Lung (tissue), 12 donors: ENCODE data around the gene RBFOX1. TPM values are rescaled to one million over a fixed set of nuclear protein-coding genes. Genes with fewer than 3 reads are reported as not detected.

Source experiments
- ATAC-seq: fragments of 200-7000 bp; cut with Tn5 transposase; one replicate; pipeline ENCODE4 v1.9.1; 2020; ENCODE audit warnings: moderate number of reproducible peaks; ENCODE audit not compliant: insufficient read depth, low FRiP score
- DNase-seq, 3 donors: peaks; one replicate each; pipeline ENCODE4 v3.0.0-alpha.2; 2013 to 2017
- H3K27ac ChIP-seq, 2 donors: one replicate each; pipeline ENCODE4 v1.5.1; 2013; ENCODE audit warnings: mild to moderate bottlenecking in 2 of 2, moderate library complexity in 2 of 2, control low read depth in 1 of 2, inconsistent platforms in 1 of 2, low read depth in 1 of 2, low read length in 1 of 2
- H3K27me3 ChIP-seq, 3 donors: one replicate each; pipeline ENCODE4 v1.5.1; 2013; ENCODE audit warnings: low read length in 2 of 3; ENCODE audit not compliant: control insufficient read depth in 3 of 3, insufficient read depth in 3 of 3
- H3K36me3 ChIP-seq, 4 donors: one replicate each; pipeline ENCODE4 v1.5.1; 2013; ENCODE audit warnings: low read length in 4 of 4, mild to moderate bottlenecking in 1 of 4, moderate library complexity in 1 of 4; ENCODE audit not compliant: control insufficient read depth in 4 of 4, insufficient read depth in 4 of 4
- H3K4me1 ChIP-seq, 5 donors: one replicate each; pipeline ENCODE4 v1.5.1; 2013; ENCODE audit warnings: low read length in 5 of 5, mild to moderate bottlenecking in 2 of 5, moderate library complexity in 1 of 5; ENCODE audit not compliant: control insufficient read depth in 5 of 5, insufficient read depth in 5 of 5
- H3K4me3 ChIP-seq: one replicate; pipeline ENCODE4 v1.5.1; 2013; ENCODE audit warnings: mild to moderate bottlenecking, control low read depth, moderate library complexity
- H3K9ac ChIP-seq, 2 donors: one replicate each; pipeline ENCODE4 v1.5.1; 2013; ENCODE audit warnings: low read length in 2 of 2, control low read depth in 1 of 2; ENCODE audit not compliant: insufficient read depth in 1 of 2
- H3K9me3 ChIP-seq, 4 donors: one replicate each; pipeline ENCODE4 v1.5.1; 2013; ENCODE audit warnings: low read length in 3 of 4, mild to moderate bottlenecking in 1 of 4, moderate library complexity in 1 of 4; ENCODE audit not compliant: control insufficient read depth in 4 of 4, insufficient read depth in 3 of 4
- CTCF ChIP-seq: IDR thresholded peaks from 2 replicates; pipeline ENCODE4 v1.5.1; 2012; ENCODE audit warnings: mild to moderate bottlenecking; ENCODE audit errors: control extremely low read depth, extremely low read depth
- WGBS, 2 donors: extraction: QIAGEN DNeasy Blood & Tissue Kit; methylation state at CpG; one replicate each; pipeline ENCODE4 v1.1.7; 2013; 5-methylcytosine and 5-hydroxymethylcytosine counted together
- polyA plus RNA-seq, 2 donors: library from polyadenylated mRNA; stranded (reverse); fragments of 200-250 nt; gene quantifications; one replicate each; pipeline ENCODE4 v1.2.1, GENCODE V29; 2013
- total RNA-seq, 2 donors: library from RNA; depleted of rRNA in 1 of 2; stranded (reverse); fragments of >200 nt in 1 of 2; gene quantifications; one replicate each; pipeline ENCODE4 v1.2.1, GENCODE V29; 2014 to 2021
- donor health status: control.
- donor health status: control.
- donor health status: Bipolar disorder and iron deficiency.
- donor health status: healthy.
- donor health status: DM: yes; HTN: yes; CAD: no.

RBFOX1 gene
- total and polyA plus RNA-seq, 4 donors: 0.55 to 3.0 TPM; not detected in 2

DNA sequence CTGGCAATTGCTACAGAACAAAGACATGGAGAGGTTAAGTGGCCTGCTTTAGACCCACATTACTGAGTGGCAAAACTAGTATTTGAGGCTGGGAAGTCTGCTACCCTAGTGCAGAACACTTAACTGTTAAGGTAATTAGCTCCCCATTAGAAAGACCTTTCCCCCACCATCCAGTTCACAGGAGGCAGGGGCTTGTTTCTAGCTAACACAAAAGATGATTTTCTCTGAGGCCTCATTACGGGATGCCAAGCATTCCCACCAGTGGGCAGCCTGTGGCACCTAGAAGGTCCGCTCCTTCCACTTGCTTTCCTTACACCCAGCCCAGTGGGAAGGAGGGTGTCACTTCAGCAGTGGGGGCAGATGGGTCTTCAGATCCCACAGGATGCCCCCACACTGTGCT lies 99.1 kb downstream of the RBFOX1 start:
- H3K36me3 ChIP-seq: no peaks in the 10 kb centered on the region
- H3K9me3 ChIP-seq: no peaks in the 10 kb centered on the region
- WGBS, 2 donors: 65 to 72% methylated on average over 2 of the region's 2 CpGs
- no peaks in the 10 kb centered on the region for H3K4me1 ChIP-seq
- H3K4me3 ChIP-seq: no peak overlapping the region
- no peak overlapping the region for H3K27ac ChIP-seq
- H3K27me3 ChIP-seq: no peaks in the 10 kb centered on the region
- no peak for DNase-seq
- no peak for ATAC-seq
- no peak for TF ChIP-seq CTCF
- H3K9ac ChIP-seq: no peak overlapping the region

DNA sequence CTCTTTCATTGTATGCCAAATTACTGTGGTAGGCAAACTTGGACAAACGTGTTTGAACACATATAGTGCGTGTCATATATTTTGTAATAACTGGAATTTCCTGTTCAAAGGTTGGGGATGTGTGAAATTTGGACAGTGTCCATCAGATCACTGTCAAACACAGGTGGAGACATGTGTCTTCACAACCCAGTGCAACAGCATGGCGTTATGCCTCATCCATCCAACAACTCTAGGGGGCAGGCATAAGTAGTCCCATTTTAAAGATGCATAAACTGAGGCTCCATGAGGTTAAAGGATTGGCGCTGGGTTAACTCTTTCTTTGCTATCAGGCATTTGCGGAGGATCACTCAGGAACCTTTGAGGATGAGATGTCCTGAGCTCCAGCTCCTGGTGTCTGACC lies 103.7 kb downstream of the RBFOX1 start:
- H3K36me3 ChIP-seq: no peaks in the 10 kb centered on the region
- no peaks in the 10 kb centered on the region for H3K4me1 ChIP-seq
- H3K27me3 ChIP-seq: no peaks in the 10 kb centered on the region
- ATAC-seq: no peak
- H3K9me3 ChIP-seq: peaks cover 0 to 3% (median 0%) of the 10 kb centered on the region in 4 donors
- H3K27ac ChIP-seq: no peak overlapping the region
- H3K4me3 ChIP-seq: no peak overlapping the region
- no peak for DNase-seq
- H3K9ac ChIP-seq: no peak overlapping the region
- no peak for TF ChIP-seq CTCF
- 79 to 81% methylated on average over 5 of the region's 5 CpGs for WGBS, 2 donors

DNA sequence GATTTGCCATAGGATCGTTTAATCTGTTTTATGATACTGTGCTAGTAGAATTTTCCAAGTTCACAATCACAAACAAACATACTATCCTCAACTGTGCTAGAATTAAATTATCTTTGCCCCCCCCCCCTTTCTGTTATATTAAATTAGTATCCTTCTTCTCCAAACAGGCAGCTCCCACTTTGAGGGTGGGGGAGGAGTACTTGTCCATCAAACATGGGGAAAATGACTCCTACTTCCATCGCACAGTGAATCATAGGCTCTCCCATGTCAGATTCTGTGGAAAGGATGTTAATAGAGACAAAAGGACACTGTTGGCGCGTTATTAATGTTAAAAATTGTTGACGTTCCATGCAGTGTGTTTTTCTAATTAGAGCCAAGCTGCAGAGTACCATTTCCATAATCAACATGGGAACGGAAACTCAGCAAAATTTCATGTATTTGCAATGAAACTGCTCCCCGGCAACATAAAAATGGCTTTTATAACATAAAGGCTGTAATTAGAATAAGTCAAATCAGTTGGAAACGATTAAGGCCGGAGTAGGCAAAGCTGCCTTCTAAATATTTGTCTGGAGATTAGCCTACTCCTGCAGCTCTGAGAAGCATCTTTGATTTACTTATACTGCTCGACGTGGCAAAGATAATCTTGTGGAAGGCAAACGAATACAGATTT lies 104.6 kb downstream of the RBFOX1 start:
- Histone ChIP-seq H3K4me3 (no peak overlapping the region), H3K9ac (no peak overlapping the region), H3K27me3 (no peaks in the 10 kb centered on the region), H3K36me3 (no peaks in the 10 kb centered on the region), H3K4me1 (no peaks in the 10 kb centered on the region), H3K27ac (no peak overlapping the region), H3K9me3 (peaks cover 0 to 3% (median 0%) of the 10 kb centered on the region in 4 donors)
- 76 to 79% methylated on average over 12 of the region's 12 CpGs for WGBS, 2 donors
- DNase-seq (no peak), ATAC-seq (no peak)
- TF ChIP-seq CTCF: no peak

GRCh38 chr16:7437843-7438242 lies 105.2 kb downstream of the RBFOX1 start:
- Histone ChIP-seq H3K9me3 (peaks cover 0 to 3% (median 0%) of the 10 kb centered on the region in 4 donors), H3K36me3 (no peaks in the 10 kb centered on the region)
- no peak for DNase-seq

More at GRCh38 chr16:7437843-7438242, 105.2 kb downstream of the RBFOX1 start:
- Histone ChIP-seq H3K4me3 (no peak overlapping the region), H3K9ac (no peak overlapping the region), H3K4me1 (no peaks in the 10 kb centered on the region), H3K27ac (no peak overlapping the region), H3K27me3 (no peaks in the 10 kb centered on the region)
- 91 to 93% methylated on average over 7 of the region's 7 CpGs for WGBS, 2 donors
- ATAC-seq: no peak
- TF ChIP-seq CTCF: no peak
